ENCODE results near the gene HLTF.

GRCh38 chr3:149042789-149043386 lies 43.4 kb downstream of the HLTF start:
- TF ChIP-seq HDGF (IDR thresholded peaks at IDR 0.05; ENCODE audit: borderline replicate concordance) (no peak), ZNF384 (IDR thresholded peaks at IDR 0.05) (no peak), BHLHE40 (IDR thresholded peaks at IDR 0.05; ENCODE audit: borderline replicate concordance) (no peak)
